HepG2 (cell line): Measurements from ENCODE around the gene TASP1. TPM values are rescaled to one million over a fixed set of nuclear protein-coding genes. Genes with fewer than 3 reads are reported as not detected.

Experiments used
- AHDC1 ChIP-seq: sonication (generic); formaldehyde crosslinking; IDR thresholded peaks from 2 replicates; pipeline ENCODE4 v1.5.1; 2020; ENCODE audit warnings: mild to moderate bottlenecking, missing genetic modification reagents, borderline replicate concordance
- ARID3A ChIP-seq: IDR thresholded peaks from 2 replicates; pipeline ENCODE4 v1.6.1; 2012; ENCODE audit warnings: low read depth, low read length, improper control_type of control experiment
- ARID4A ChIP-seq: sonication (generic); formaldehyde crosslinking; IDR thresholded peaks from 2 replicates; pipeline ENCODE4 v1.5.0; 2020; ENCODE audit warnings: mild to moderate bottlenecking, missing genetic modification reagents, borderline replicate concordance
- DRAP1 ChIP-seq: IDR thresholded peaks from 2 replicates; pipeline ENCODE4 v1.6.1; 2016; ENCODE audit warnings: missing genetic modification reagents, missing compliant biosample characterization
- FOXA1 ChIP-seq, 2 experiments: fragments of 450-650 bp in 1 of 2; sonication (generic) in 1 of 2; formaldehyde crosslinking in 1 of 2; IDR thresholded peaks; 2 replicates each; pipeline versions ENCODE4 v1.4.0 to v1.6.1; 2016 to 2020; ENCODE audit warnings: missing genetic modification reagents in 1 of 2
- FOXA3 ChIP-seq: IDR thresholded peaks from 2 replicates; pipeline ENCODE4 v1.6.1; 2016; ENCODE audit warnings: missing genetic modification reagents, missing compliant biosample characterization
- FOXP1 ChIP-seq, 2 experiments: fragments of 450-650 bp in 1 of 2; IDR thresholded peaks; 2 replicates each; pipeline ENCODE4 v1.6.1; 2017 to 2018; ENCODE audit warnings: antibody characterized with exemption in 1 of 2
- ISL2 ChIP-seq: sonication (generic); formaldehyde crosslinking; IDR thresholded peaks from 2 replicates; pipeline ENCODE4 v1.5.0; 2020; ENCODE audit warnings: missing genetic modification reagents
- KLF6 ChIP-seq: IDR thresholded peaks from 2 replicates; pipeline ENCODE4 v1.8.0; 2016; ENCODE audit warnings: missing biosample characterization, missing genetic modification reagents
- NFIC ChIP-seq: IDR thresholded peaks from 2 replicates; pipeline ENCODE4 v1.6.1; 2012; ENCODE audit warnings: mild to moderate bottlenecking, low read length, inconsistent platforms
- PAXIP1 ChIP-seq: sonication (generic); formaldehyde crosslinking; conservative IDR thresholded peaks from 2 replicates; pipeline ENCODE4 v1.4.0; 2020; ENCODE audit warnings: mild to moderate bottlenecking, missing genetic modification reagents, moderate library complexity
- TBX3 ChIP-seq: fragments of 450-650 bp; IDR thresholded peaks from 2 replicates; pipeline ENCODE4 v1.6.1; 2017; ENCODE audit warnings: antibody characterized with exemption, mild to moderate bottlenecking, inconsistent platforms, borderline replicate concordance
- ZNF816 ChIP-seq: sonication (generic); formaldehyde crosslinking; IDR thresholded peaks from 2 replicates; pipeline ENCODE4 v1.8.0; 2022; ENCODE audit warnings: missing genetic modification reagents, mild to moderate bottlenecking, borderline replicate concordance
- polyA plus RNA-seq, 8 experiments: library from polyadenylated mRNA; depleted of rRNA in 3 of 8; stranded (reverse) in 7 of 8; unstranded in 1 of 8; fragments of >200 nt; fragmentation: Illumina TruSeq in 4 of 8; extraction: Trizol in 4 of 8; gene quantifications; 2 replicates each; pipeline versions ENCODE4 v1.2.1 to v1.2.3, GENCODE V29; 2011 to 2016; ENCODE audit warnings: low read depth in 4 of 8, missing spikeins in 1 of 8, mixed read lengths in 1 of 8; ENCODE audit not compliant: insufficient read depth in 1 of 8
- total RNA-seq, 5 experiments: library from RNA; depleted of rRNA; stranded (reverse); fragments of >200 nt; fragmentation: Illumina TruSeq; extraction: Trizol; gene quantifications; 2 replicates each; pipeline ENCODE4 v1.2.3, GENCODE V29; 2016; ENCODE audit warnings: low read depth in 1 of 5

Gene TASP1
- total and polyA plus RNA-seq, 2 of the 13 experiments (the other 11 are each of a cell fraction or from before 2014, with no cell fraction given), result 10.0 to 25.2 TPM

- peak; percentile 43; the same call in 1 of the 2 replicates for TF ChIP-seq FOXP1 (IDR thresholded peaks at IDR 0.05)
- peak; percentile 72 for TF ChIP-seq FOXP1 (CRISPR knock-in tag; IDR thresholded peaks at IDR 0.05)
- TF ChIP-seq AHDC1, result peak; percentile 77; the same call in 1 of the 2 replicates
- peak; percentile 61; the same call in 1 of the 2 replicates for TF ChIP-seq PAXIP1 (CRISPR knock-in tag)
- TF ChIP-seq NFIC, result peak; percentile 44; the same call in 1 of the 2 replicates
- TF ChIP-seq ISL2 (CRISPR knock-in tag), result peak; percentile 31; the same call in 1 of the 2 replicates
- TF ChIP-seq FOXA3 (CRISPR knock-in tag), result peak; percentile 89
- TF ChIP-seq KLF6, result 0 out of 2 replicates have a peak, but pooled peaks have one; percentile 23
- peak; percentile 77 for TF ChIP-seq FOXA1 (IDR thresholded peaks at IDR 0.05)
- TF ChIP-seq FOXA1 (CRISPR knock-in tag; IDR thresholded peaks at IDR 0.05), result no peak
- TF ChIP-seq ZNF816 (CRISPR knock-in tag), result peak; percentile 40; the same call in 1 of the 2 replicates
- peak; percentile 62; the same call in 1 of the 2 replicates for TF ChIP-seq ARID3A
- no peak for TF ChIP-seq ARID4A
- TF ChIP-seq TBX3, result 0 out of 2 replicates have a peak, but pooled peaks have one; percentile 29
- no peak for TF ChIP-seq DRAP1 (CRISPR knock-in tag)
These were observed 51.4 kb downstream of the TASP1 start (continued) for GRCh38 chr20:13587370-13587769.
